DND-41 (cell line): Measurements from ENCODE around the gene MUC22.
"Not testable (repeated sequence)": the region's sequence is repeated elsewhere in the genome, so short reads cannot be mapped to it uniquely, and the experiment has no call there.

Experiments used
- ATAC-seq: fragments of 200-7000 bp; cut with Tn5 transposase; 3 replicates; pipeline ENCODE4 v1.9.1; 2021; ENCODE audit warnings: low read depth; ENCODE audit not compliant: insufficient read depth
- DNase-seq: peaks from one replicate; pipeline ENCODE4 v3.0.0-alpha.2; 2020
- H2AFZ ChIP-seq: 2 replicates; pipeline ENCODE4 v1.6.0; 2012; ENCODE audit warnings: low read depth, low read length
- H3K27ac ChIP-seq: 2 replicates; pipeline ENCODE4 v1.5.1; 2012; ENCODE audit warnings: low read length, inconsistent platforms
- H3K27me3 ChIP-seq: fragments of 200-600 bp; sonication (generic); 2 replicates; pipeline ENCODE4 v1.6.0; 2012; ENCODE audit warnings: low read length, mild to moderate bottlenecking, inconsistent platforms; ENCODE audit not compliant: insufficient read depth, poor library complexity
- H3K36me3 ChIP-seq: 2 replicates; pipeline ENCODE4 v1.5.1; 2012; ENCODE audit warnings: low read length, inconsistent platforms; ENCODE audit not compliant: insufficient read depth
- H3K4me1 ChIP-seq: 2 replicates; pipeline ENCODE4 v1.5.1; 2012; ENCODE audit warnings: mild to moderate bottlenecking, low read length; ENCODE audit not compliant: insufficient read depth
- H3K4me2 ChIP-seq: 2 replicates; pipeline ENCODE4 v1.6.0; 2012; ENCODE audit warnings: mild to moderate bottlenecking, moderate library complexity, low read length, inconsistent platforms; ENCODE audit not compliant: insufficient read depth
- H3K4me3 ChIP-seq, 2 experiments: fragments of 200-600 bp in 1 of 2; shearing (Covaris generic) in 1 of 2; 2 replicates each; pipeline ENCODE4 v1.5.1; 2012 to 2016; ENCODE audit warnings: inconsistent platforms in 2 of 2, low read length in 2 of 2, mild to moderate bottlenecking in 2 of 2, low read depth in 1 of 2, moderate library complexity in 1 of 2
- H3K79me2 ChIP-seq: 2 replicates; pipeline ENCODE4 v1.6.0; 2012; ENCODE audit warnings: low read length, inconsistent platforms; ENCODE audit not compliant: insufficient read depth
- H3K9ac ChIP-seq: 2 replicates; pipeline ENCODE4 v1.6.0; 2012; ENCODE audit warnings: low read depth, mild to moderate bottlenecking, inconsistent platforms, low read length, moderate library complexity
- H3K9me3 ChIP-seq: 2 replicates; pipeline ENCODE4 v1.5.1; 2012; ENCODE audit warnings: low read length, moderate library complexity, mild to moderate bottlenecking, inconsistent platforms; ENCODE audit not compliant: insufficient read depth, severe bottlenecking
- H4K20me1 ChIP-seq: 2 replicates; pipeline ENCODE4 v1.6.0; 2012; ENCODE audit warnings: low read length; ENCODE audit not compliant: insufficient read depth
- CTCF ChIP-seq: IDR thresholded peaks from 2 replicates; pipeline ENCODE4 v1.5.1; 2012; ENCODE audit warnings: borderline replicate concordance, low read length, moderate library complexity, mild to moderate bottlenecking; ENCODE audit not compliant: poor library complexity, severe bottlenecking; ENCODE audit errors: extremely low read depth
- EZH2 ChIP-seq: IDR thresholded peaks from 3 replicates; pipeline ENCODE4 v1.6.1; 2012; ENCODE audit warnings: borderline replicate concordance, low read depth, mild to moderate bottlenecking, moderate library complexity, low read length, inconsistent platforms; ENCODE audit not compliant: severe bottlenecking

MUC22 gene

GRCh38 chr6:31042806-31043205, 32.5 kb downstream of the MUC22 start:
- no peak overlapping the region for H3K4me2 ChIP-seq
- H4K20me1 ChIP-seq, result no peaks in the 10 kb centered on the region; the same call in 1 of the 2 replicates
- no peak overlapping the region for H3K4me3 ChIP-seq
- H3K9ac ChIP-seq, result no peak overlapping the region
- DNase-seq (no peak), ATAC-seq (no peak)
- no peaks in the 10 kb centered on the region for H3K9me3 ChIP-seq
- H3K79me2 ChIP-seq, result no peaks in the 10 kb centered on the region
- peak; percentile 48 for TF ChIP-seq CTCF
- no peak for TF ChIP-seq EZH2
- H2AFZ ChIP-seq, result no peak overlapping the region
- H3K27ac ChIP-seq, result no peak overlapping the region
- no peaks in the 10 kb centered on the region for H3K36me3 ChIP-seq
- H3K4me1 ChIP-seq, result no peaks in the 10 kb centered on the region
- peaks cover 32% of the 10 kb centered on the region for H3K27me3 ChIP-seq

- Histone ChIP-seq H3K4me3 (no peak overlapping the region), H3K4me1 (no peaks in the 10 kb centered on the region), H3K9ac (no peak overlapping the region), H3K79me2 (no peaks in the 10 kb centered on the region), H3K27ac (no peak overlapping the region), H3K36me3 (no peaks in the 10 kb centered on the region), H4K20me1 (no peaks in the 10 kb centered on the region), H2AFZ (no peak overlapping the region), H3K27me3 (peaks cover 43% of the 10 kb centered on the region), H3K4me2 (no peak overlapping the region), H3K9me3 (no peaks in the 10 kb centered on the region)
- DNase-seq (no peak), ATAC-seq (no peak)
- TF ChIP-seq CTCF (no peak), EZH2 (no peak)
Measured at GRCh38 chr6:31048099-31048498, 37.8 kb downstream of the MUC22 start.

- Histone ChIP-seq H3K4me3 (no peak overlapping the region), H3K79me2 (no peaks in the 10 kb centered on the region), H3K4me2 (no peak overlapping the region), H3K27me3 (peaks cover 51% of the 10 kb centered on the region), H3K9me3 (no peaks in the 10 kb centered on the region), H3K27ac (no peak overlapping the region), H4K20me1 (no peaks in the 10 kb centered on the region), H3K9ac (no peak overlapping the region), H3K36me3 (no peaks in the 10 kb centered on the region), H2AFZ (no peak overlapping the region), H3K4me1 (no peaks in the 10 kb centered on the region)
- ATAC-seq, result no peak
- TF ChIP-seq EZH2 (no peak), CTCF (no peak)
- no peak for DNase-seq
Measured at GRCh38 chr6:31049518-31049917, 39.2 kb downstream of the MUC22 start.

- H2AFZ ChIP-seq, H3K4me3 ChIP-seq, H3K4me2 ChIP-seq, H3K4me1 ChIP-seq, H3K9me3 ChIP-seq, ATAC-seq, H3K27ac ChIP-seq, H4K20me1 ChIP-seq, DNase-seq, H3K36me3 ChIP-seq, H3K79me2 ChIP-seq, H3K9ac ChIP-seq: not testable (repeated sequence)
- peaks cover 43% of the 10 kb centered on the region for H3K27me3 ChIP-seq
Measured at GRCh38 chr6:31053187-31053586, 42.9 kb downstream of the MUC22 start.
